Osteoblast (primary cell): ENCODE data around the gene NKIRAS2. TPM values are rescaled to one million over a fixed set of nuclear protein-coding genes. Genes with fewer than 3 reads are reported as not detected.

ENCODE experiments used
- DNase-seq: peaks from one replicate; pipeline ENCODE4 v3.0.0; 2011; ENCODE audit warnings: low spot score, mixed read lengths; ENCODE audit not compliant: insufficient read length; ENCODE audit errors: missing footprints
- H2AFZ ChIP-seq: 2 replicates; pipeline ENCODE4 v1.6.0; 2011; ENCODE audit warnings: mild to moderate bottlenecking, low read length
- H3K27ac ChIP-seq: 2 replicates; pipeline ENCODE4 v1.5.1; 2011; ENCODE audit warnings: mild to moderate bottlenecking, low read depth, low read length, moderate library complexity
- H3K27me3 ChIP-seq: 2 replicates; pipeline ENCODE4 v1.6.0; 2012; ENCODE audit warnings: mild to moderate bottlenecking, control low read depth, inconsistent platforms, low read length, moderate library complexity; ENCODE audit not compliant: insufficient read depth
- H3K36me3 ChIP-seq: 2 replicates; pipeline ENCODE4 v1.5.1; 2011; ENCODE audit warnings: mild to moderate bottlenecking, low read length, control low read depth, moderate library complexity; ENCODE audit not compliant: insufficient read depth
- H3K4me1 ChIP-seq: 2 replicates; pipeline ENCODE4 v1.5.1; 2011; ENCODE audit warnings: mild to moderate bottlenecking, low read length, control low read depth, moderate library complexity; ENCODE audit not compliant: insufficient read depth
- H3K4me2 ChIP-seq: 2 replicates; pipeline ENCODE4 v1.6.0; 2011; ENCODE audit warnings: mild to moderate bottlenecking, low read length; ENCODE audit not compliant: insufficient read depth
- H3K4me3 ChIP-seq: fragments of 200-600 bp; sonication (generic); 3 replicates; pipeline ENCODE4 v1.5.1; 2012; ENCODE audit warnings: mild to moderate bottlenecking, low read length, inconsistent platforms; ENCODE audit not compliant: insufficient read depth
- H3K79me2 ChIP-seq: 2 replicates; pipeline ENCODE4 v1.6.0; 2012; ENCODE audit warnings: mild to moderate bottlenecking, low read length, control low read depth, inconsistent platforms; ENCODE audit not compliant: insufficient read depth
- H3K9me3 ChIP-seq: 2 replicates; pipeline ENCODE4 v1.5.1; 2011; ENCODE audit warnings: low read depth, low read length, control low read depth
- H4K20me1 ChIP-seq: 2 replicates; pipeline ENCODE4 v1.6.0; 2012; ENCODE audit warnings: mild to moderate bottlenecking, low read length, control low read depth; ENCODE audit not compliant: insufficient read depth
- CTCF ChIP-seq: IDR thresholded peaks from 2 replicates; pipeline ENCODE4 v1.5.1; 2011; ENCODE audit warnings: mild to moderate bottlenecking, low read depth, low read length, moderate library complexity; ENCODE audit errors: extremely low read depth
- total RNA-seq: library from RNA; depleted of rRNA; stranded (reverse); fragments of >200 nt; gene quantifications from 2 replicates; pipeline ENCODE4 v1.2.3, GENCODE V29; 2012

The NKIRAS2 gene
- total RNA-seq, 1 donor: 39.1 TPM

DNA sequence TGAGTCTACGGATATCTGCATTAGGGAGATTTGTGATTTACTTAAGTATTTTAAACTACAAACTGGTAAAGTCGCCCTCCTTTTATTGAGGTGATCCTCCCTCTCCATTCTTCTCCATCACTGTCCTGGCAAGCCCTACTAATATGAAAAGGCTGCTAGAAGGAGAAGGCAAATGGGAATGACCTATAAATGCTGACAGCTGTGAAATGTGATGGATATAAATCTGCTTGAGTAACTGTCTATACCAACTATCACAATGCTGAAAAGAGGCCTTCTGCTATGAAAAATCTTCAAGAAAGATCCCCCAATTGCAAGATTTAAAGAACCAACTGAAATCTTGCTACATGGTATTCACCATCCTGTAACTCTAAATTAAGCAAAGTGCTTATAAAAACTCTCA, 18.2 kb upstream of the NKIRAS2 start:
- Histone ChIP-seq H2AFZ (no peak overlapping the region), H3K27me3 (no peaks in the 10 kb centered on the region), H3K27ac (no peak overlapping the region), H4K20me1 (peaks cover 43% of the 10 kb centered on the region), H3K4me1 (peaks cover 43% of the 10 kb centered on the region), H3K79me2 (peaks cover 85% of the 10 kb centered on the region), H3K4me2 (no peak overlapping the region), H3K36me3 (peaks cover 48% of the 10 kb centered on the region), H3K4me3 (no peak overlapping the region), H3K9me3 (no peaks in the 10 kb centered on the region)
- TF ChIP-seq CTCF: no peak
- DNase-seq: no peak

DNA sequence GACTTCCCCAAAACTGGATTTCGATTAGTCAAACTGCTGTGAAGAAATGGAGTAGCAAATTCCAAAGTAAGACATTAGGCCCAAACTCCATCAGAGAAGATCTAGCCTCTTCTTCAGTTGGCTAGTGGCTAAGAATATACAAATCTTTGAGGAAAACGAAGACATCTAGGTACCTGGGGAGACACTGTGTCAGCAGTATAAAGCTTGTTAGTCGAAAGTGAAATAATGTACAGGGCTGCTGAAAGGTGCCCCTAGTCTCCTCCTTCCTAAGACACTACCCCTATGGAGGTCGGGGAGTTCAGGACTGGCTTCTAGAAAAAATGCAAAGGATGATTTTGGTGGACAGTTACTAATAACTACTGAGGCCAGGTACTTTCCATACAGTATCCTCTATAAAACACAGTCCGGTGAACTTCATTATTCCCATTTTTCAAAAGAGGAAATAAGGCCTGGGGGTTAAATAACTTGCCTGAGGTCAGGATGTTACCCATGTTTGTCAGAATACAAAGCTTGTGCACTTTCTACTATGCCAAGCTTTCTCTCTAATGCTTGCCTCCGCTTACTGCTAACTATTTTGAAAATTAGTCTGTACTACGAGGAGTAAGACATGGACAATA, 17.6 kb upstream of the NKIRAS2 start:
- Histone ChIP-seq H4K20me1 (peaks cover 48% of the 10 kb centered on the region), H3K4me1 (peaks cover 43% of the 10 kb centered on the region), H2AFZ (no peak overlapping the region), H3K4me3 (no peak overlapping the region), H3K27ac (no peak overlapping the region), H3K27me3 (no peaks in the 10 kb centered on the region), H3K79me2 (peaks cover 86% of the 10 kb centered on the region), H3K36me3 (peaks cover 43% of the 10 kb centered on the region), H3K4me2 (peak overlapping the region; percentile 54), H3K9me3 (no peaks in the 10 kb centered on the region)
- no peak for TF ChIP-seq CTCF
- DNase-seq: no peak

- no peak overlapping the region for H3K4me3 ChIP-seq
- H3K4me2 ChIP-seq: peak overlapping the region; percentile 54
- peaks cover 50% of the 10 kb centered on the region for H4K20me1 ChIP-seq
- peaks cover 37% of the 10 kb centered on the region for H3K36me3 ChIP-seq
- H3K27me3 ChIP-seq: no peaks in the 10 kb centered on the region
- peaks cover 45% of the 10 kb centered on the region for H3K4me1 ChIP-seq
- no peak for TF ChIP-seq CTCF
- peaks cover 89% of the 10 kb centered on the region for H3K79me2 ChIP-seq
- DNase-seq: peak; percentile 85
- no peaks in the 10 kb centered on the region for H3K9me3 ChIP-seq
- no peak overlapping the region for H2AFZ ChIP-seq
- peak overlapping the region; percentile 44 for H3K27ac ChIP-seq
These were observed 17.0 kb upstream of the NKIRAS2 start for GRCh38 chr17:42002792-42003301.

DNA sequence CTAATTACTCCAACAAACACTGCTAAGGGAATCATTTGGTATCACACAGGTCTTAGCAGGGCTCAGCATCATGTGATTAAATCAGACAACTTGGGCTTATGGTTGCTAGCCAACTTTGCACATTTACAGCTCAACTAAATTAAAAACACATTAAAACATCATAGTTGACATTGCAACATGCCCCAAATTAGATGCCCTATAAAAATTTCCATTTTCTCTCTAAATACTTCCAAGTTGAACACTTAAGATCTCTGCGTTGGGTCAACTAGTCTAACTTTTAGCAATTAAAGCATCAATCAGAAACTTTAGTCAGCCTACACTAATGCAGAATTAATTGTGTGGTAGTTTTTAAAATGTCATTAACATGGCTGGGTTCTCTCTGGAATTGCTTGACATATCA, 14.7 kb upstream of the NKIRAS2 start:
- Histone ChIP-seq H4K20me1 (peaks cover 55% of the 10 kb centered on the region), H3K27ac (peak overlapping the region; percentile 33), H3K36me3 (peaks cover 24% of the 10 kb centered on the region), H3K79me2 (peaks cover 97% of the 10 kb centered on the region), H3K4me2 (no peak overlapping the region), H2AFZ (no peak overlapping the region), H3K4me1 (peaks cover 54% of the 10 kb centered on the region), H3K27me3 (no peaks in the 10 kb centered on the region), H3K9me3 (no peaks in the 10 kb centered on the region), H3K4me3 (no peak overlapping the region)
- no peak for DNase-seq
- TF ChIP-seq CTCF: no peak
